Adrenal gland (tissue), 5 donors: Measurements from ENCODE around the gene KRT77.

Experiments
- POLR2A ChIP-seq, 2 donors: fragments of 450-650 bp; IDR thresholded peaks; one replicate each; pipeline ENCODE4 v1.6.1; 2017; ENCODE audit warnings: antibody characterized with exemption in 2 of 2, mild to moderate bottlenecking in 2 of 2, moderate library complexity in 1 of 2
- TF ChIP-seq, protein P1 (sequence below), 6 experiments: fragments of 450-650 bp in 4 of 6; fragments of 200-600 bp in 2 of 6; sonication (generic) in 1 of 6; IDR thresholded peaks; 1 replicate in 5 of 6; 2 replicates in 1 of 6; pipeline versions ENCODE4 v1.5.1 to v1.8.0; 2016 to 2021; ENCODE audit warnings: antibody characterized with exemption in 6 of 6, mild to moderate bottlenecking in 2 of 6, moderate library complexity in 1 of 6
- donor health status: DM: no; HTN: no; CAD: no.

DNA sequence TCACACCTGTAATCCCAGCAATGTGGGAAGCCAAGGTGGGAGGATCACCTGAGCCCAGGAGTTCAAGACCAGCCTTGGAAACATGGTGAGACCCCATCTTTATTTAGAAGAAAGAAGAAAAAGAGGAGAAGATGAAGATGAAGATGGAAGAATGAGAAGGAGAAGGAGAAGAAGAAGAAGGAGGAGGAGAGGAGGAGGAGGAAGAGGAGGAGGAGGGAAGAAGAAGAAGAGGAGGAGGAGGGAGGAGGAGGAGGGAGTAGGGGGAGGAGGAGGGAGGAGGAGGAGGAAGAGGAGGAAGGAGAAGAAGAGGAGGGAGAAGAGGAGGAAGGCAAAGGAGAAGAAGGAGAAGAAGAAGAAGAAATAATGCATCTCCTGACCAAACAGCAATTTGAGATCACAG, 14.1 kb downstream of the KRT77 start:
- TF ChIP-seq, protein P1, sequence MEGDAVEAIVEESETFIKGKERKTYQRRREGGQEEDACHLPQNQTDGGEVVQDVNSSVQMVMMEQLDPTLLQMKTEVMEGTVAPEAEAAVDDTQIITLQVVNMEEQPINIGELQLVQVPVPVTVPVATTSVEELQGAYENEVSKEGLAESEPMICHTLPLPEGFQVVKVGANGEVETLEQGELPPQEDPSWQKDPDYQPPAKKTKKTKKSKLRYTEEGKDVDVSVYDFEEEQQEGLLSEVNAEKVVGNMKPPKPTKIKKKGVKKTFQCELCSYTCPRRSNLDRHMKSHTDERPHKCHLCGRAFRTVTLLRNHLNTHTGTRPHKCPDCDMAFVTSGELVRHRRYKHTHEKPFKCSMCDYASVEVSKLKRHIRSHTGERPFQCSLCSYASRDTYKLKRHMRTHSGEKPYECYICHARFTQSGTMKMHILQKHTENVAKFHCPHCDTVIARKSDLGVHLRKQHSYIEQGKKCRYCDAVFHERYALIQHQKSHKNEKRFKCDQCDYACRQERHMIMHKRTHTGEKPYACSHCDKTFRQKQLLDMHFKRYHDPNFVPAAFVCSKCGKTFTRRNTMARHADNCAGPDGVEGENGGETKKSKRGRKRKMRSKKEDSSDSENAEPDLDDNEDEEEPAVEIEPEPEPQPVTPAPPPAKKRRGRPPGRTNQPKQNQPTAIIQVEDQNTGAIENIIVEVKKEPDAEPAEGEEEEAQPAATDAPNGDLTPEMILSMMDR (IDR thresholded peaks at IDR 0.05), result no peak
- TF ChIP-seq POLR2A (IDR thresholded peaks at IDR 0.05), result no peak
